Glomerular endothelial cell (primary cell): Measurements from ENCODE around the gene ATG101. TPM values are rescaled to one million over a fixed set of nuclear protein-coding genes. Genes with fewer than 3 reads are reported as not detected.

Experiments used
- DNase-seq: peaks from one replicate; pipeline ENCODE4 v3.0.0-alpha.2; 2011; ENCODE audit warnings: low read depth, low spot score; ENCODE audit errors: extremely low read depth
- total RNA-seq: library from RNA; depleted of rRNA; stranded (reverse); fragments of >200 nt; gene quantifications from 2 replicates; pipeline ENCODE4 v1.2.3, GENCODE V29; 2015

ATG101 gene
- total RNA-seq, 1 donor from 2014 or later: 76.7 TPM

- DNase-seq: no peak
These were observed 8.5 kb downstream of the ATG101 start for GRCh38 chr12:52078276-52078675.

- DNase-seq: no peak
These were observed 10.0 kb downstream of the ATG101 start, which contains the start of gene SMIM41 for GRCh38 chr12:52079576-52080402. TSS of gene SMIM41 (plus strand) at chr12:52079704. CDS start at chr12:52079780, 76 bp downstream.

DNA sequence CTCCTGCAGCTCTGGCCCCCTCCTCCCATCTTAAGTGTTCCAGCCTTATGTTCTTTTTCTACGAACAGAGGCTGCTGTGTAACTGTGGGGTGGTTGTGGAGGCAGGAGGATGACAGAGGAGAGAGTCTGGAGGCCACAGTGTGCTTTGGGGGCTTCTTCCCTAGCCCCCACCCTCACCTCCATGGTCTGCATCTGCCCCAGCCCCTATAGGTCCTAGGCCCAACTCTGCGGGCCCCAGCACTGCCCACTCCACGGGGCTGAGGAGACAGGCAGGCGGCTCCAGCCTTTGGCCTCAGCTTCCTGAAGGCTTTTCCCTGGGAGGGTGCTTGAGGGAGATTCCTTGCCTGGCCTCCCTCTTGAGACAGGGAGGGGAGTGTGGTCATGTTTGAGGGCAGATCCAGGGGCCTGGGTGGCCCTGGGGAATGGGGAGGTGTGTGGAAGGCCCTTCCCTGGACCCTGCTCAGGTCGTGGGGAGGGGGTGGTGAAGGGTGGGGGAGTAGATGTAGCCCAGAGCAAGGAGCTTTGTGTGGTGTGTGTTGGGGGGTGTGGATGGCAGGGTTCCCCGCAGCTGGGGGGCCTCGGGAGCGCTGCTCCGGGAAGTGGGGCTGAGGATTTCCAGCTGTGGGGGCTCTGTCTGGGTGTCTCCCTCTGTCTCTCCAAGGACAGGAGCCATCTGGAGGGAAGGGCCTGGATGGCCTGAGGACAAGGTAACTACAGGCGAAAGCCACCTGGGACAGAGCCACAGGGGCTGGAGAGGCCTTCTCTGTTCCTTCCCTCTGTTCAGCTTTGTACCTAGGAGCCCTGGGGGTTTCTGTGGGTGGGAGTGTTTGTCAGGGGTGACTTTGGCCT, 10.8 kb downstream of the ATG101 start:
- DNase-seq: no peak

DNA sequence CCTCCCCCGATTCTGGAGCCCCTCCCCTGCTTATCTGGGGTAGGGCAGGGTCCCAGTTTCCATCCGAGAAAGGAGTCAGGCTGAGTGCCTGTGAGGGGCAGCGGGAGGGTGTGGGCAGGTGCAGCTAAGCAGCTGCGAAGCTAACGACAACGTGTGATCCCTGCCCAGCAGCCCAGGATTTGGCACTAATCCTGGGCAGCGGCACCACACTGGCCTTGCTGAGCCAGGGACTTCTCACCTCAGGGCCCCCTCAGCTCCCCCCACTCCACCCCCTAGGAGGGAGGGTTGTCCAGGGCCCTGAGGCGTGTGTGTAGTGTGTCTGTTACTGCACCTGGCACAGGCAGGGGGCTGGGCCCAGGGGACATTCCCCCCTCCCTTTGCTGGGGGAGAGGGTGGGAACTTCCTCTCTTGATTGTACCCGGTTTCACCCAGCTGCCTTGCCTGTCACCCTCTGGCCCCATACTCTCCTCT, 11.5 kb downstream of the ATG101 start:
- no peak for DNase-seq

DNA sequence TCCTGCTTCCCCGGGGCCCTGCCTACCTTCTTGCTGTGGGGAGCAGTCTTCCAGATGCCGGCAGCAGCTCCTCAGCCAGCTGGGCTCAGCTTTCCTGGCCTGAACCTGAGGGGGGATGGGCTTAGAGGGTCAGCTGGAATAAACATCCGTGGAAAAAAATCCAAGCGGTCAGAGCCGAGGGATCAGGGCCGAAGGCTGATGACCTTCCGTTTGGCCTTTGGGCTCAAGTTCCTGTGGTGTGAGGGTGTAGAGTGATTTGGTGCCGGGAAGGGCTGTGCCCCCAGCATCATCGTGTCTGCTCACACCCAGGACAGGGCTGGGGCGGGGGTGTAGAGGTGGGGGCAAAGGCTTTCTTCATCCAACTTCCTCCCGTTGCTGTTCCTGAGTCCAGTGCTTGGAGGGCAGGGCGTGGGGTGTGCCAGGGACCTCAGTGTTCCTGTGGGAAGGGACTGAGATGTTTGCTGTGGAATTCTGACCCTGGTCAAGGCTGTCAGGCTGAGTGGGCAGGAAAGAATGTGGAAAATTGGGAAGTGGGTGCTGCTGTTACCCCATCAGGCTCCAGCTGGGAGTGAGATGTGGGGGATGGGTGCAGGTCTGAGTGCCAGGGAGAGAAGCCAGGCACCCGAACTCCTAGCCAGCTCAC, 12.4 kb downstream of the ATG101 start:
- DNase-seq: no peak

GRCh38 chr12:52082669-52082987, 12.8 kb downstream of the ATG101 start:
- no peak for DNase-seq

DNA sequence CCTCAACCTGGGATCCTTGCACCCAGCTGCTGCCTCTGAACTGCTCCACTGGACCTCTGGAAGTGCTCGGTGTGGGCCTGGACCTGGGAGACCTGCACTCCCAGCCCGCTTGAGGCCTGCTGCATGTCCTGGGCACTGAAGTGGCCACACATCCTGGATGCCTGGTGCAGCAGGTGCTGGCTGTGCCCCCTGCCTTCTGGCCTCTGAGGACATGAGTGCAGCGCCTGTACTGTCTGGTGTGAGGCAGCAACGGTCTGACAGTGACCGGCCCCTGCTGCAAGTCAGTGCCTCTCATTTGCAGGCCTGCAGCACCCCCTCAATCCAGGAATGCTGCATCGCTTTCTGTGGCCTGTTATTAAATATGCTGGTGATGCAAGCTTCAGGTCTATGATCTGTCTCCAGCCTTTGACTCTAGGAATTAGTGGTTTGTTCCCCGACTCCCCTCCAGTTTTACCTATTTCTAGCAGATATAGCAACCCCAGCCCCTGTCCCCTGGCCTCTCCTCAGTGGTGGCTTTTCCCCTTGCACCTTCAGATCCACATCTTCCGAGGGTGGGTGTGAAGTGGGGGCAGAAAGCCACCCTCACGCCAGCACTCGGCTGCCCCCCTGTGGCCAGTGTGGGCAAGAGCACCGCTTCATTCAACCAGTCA, 13.3 kb downstream of the ATG101 start:
- no peak for DNase-seq

- DNase-seq: no peak
These were observed 13.8 kb downstream of the ATG101 start for GRCh38 chr12:52083638-52083996.

- no peak for DNase-seq
These were observed 14.9 kb downstream of the ATG101 start for GRCh38 chr12:52084491-52085231.

- DNase-seq: no peak
These were observed 16.0 kb downstream of the ATG101 start for GRCh38 chr12:52085682-52086180.

DNA sequence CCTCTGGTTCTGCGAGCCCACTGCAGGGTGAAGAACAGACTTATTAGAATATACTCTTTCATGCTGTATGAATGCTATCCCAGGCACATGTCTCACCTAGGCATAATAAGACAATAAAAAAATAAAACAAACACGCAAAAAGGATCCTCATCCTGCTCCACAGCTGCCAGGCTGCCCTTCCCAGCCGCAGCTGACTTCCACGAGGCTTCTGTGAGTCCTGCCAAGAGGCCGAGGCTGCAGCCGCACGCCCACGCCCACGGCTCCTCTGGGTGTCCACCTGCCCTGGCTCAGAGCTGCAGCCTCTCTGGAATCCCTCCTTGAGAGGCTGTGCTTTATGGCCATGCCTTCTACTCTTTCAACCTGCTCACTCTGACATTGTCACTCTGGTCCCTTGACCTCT, 16.6 kb downstream of the ATG101 start:
- DNase-seq: no peak

- DNase-seq: no peak
These were observed 17.4 kb downstream of the ATG101 start for GRCh38 chr12:52086944-52087835.

- no peak for DNase-seq
These were observed 18.4 kb downstream of the ATG101 start for GRCh38 chr12:52087961-52088820.

DNA sequence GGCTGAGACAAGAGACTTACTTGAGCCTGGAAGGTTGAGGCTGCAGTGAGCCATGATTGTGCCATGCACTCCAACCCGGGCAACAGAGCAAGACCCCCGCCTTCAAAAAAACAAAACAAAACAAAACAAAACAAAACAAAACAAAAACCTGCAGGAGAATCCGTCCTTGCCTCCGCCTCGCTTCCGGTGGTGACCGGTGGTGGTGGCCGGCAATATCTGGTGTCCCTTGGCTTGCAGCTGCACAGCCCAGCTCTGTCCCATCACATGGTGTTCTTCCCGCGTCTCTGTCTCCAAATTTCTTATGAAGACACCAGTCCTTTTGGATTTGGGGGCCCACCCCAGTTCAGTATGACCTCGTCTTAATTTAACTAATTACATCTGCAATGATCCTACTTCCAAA, 19.7 kb downstream of the ATG101 start:
- DNase-seq: no peak

DNA sequence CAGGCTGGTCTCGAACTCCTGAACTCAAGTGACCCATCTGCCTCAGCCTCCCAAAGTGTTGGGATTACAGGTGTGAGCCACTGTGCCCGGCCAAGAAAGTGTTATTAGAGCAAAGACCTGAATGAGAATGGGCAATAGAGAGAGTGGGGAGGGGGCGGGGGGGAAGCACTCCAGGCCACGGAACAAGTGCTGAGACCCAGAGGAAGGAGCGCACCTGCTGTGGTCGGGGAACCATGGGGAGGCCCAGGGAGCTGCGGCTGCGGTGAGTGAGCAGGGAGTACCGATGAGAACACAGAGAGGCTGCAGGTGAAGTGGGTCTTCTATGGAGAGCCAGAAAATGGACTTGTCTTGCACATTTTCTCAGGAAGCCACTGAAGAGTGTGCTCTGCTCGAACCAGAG, 20.5 kb downstream of the ATG101 start:
- no peak for DNase-seq

- DNase-seq: no peak
These were observed 21.3 kb downstream of the ATG101 start for GRCh38 chr12:52091061-52091460.

GRCh38 chr12:52091869-52092268, 22.1 kb downstream of the ATG101 start:
- no peak for DNase-seq

- no peak for DNase-seq
These were observed 23.6 kb downstream of the ATG101 start for GRCh38 chr12:52093346-52093745.
